Coronary artery (tissue), 2 donors: Measurements from ENCODE around the gene LURAP1L.

Source experiments
- DNase-seq: peaks from one replicate; pipeline ENCODE4 v3.0.0-alpha.2; 2017; ENCODE audit warnings: low spot score
- H3K27ac ChIP-seq, 2 donors: fragments of 200-600 bp; sonication (generic); one replicate each; pipeline ENCODE4 v1.5.1; 2016 to 2019
- H3K4me3 ChIP-seq: fragments of 200-600 bp; sonication (generic); 2 replicates; pipeline ENCODE4 v1.5.1; 2016; ENCODE audit warnings: mild to moderate bottlenecking, moderate library complexity
- TF ChIP-seq, protein P1 (sequence below): fragments of 200-600 bp; sonication (generic); IDR thresholded peaks from one replicate; pipeline ENCODE4 v1.5.1; 2019; ENCODE audit warnings: antibody characterized with exemption

The LURAP1L gene, protein sequence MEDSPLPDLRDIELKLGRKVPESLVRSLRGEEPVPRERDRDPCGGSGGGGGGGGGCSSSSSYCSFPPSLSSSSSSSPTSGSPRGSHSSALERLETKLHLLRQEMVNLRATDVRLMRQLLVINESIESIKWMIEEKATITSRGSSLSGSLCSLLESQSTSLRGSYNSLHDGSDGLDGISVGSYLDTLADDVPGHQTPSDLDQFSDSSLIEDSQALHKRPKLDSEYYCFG

DNA sequence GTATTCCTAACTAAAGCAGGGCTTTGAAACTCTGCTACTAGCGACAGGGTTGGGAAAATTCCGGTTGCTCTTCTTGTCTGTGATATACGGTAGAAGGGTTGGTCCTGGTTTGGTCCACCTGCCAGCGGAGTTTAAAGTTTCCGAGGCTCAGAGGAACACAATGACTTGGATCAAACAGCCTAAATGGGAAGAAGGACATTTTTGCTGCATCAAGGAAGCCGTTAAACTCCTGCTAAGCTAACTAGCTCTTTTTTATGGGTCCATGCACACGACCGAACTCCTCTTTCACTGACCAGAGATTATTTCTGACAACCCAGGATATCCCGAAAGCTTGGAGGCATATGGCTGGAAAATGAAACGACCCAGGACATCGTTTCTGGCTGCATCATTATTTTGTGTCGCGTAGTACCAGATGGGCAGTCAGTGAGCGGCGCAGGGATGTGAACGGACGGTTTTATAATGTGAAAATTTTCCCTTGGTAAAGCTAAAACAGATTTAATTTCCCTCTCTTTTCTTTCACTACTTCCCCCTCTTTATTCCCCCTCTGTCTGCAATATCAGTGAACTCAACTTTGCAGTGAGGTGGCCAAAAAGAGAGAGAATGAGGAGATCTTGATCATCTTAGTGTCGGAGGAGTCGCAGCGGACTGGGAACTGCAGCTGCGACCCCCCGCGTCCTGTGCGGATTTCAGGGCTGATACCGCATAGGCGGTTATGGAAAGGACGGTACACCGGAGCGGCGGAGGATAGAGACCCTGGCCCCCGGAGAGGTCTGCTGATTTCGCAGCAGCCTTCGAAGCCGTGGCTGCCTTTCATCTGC lies at the start of gene LURAP1L:
LURAP1L (plus strand) TSS at position 160 of the 818 bp plus-strand sequence. CDS start 696 bp downstream, outside the sequence.
- Histone ChIP-seq H3K27ac (peak within 1 kb of the TSS; percentile 92 to 97), H3K4me3 (peak within 1 kb of the TSS; percentile 86)
- DNase-seq = peak; percentile 75
- TF ChIP-seq, protein P1, sequence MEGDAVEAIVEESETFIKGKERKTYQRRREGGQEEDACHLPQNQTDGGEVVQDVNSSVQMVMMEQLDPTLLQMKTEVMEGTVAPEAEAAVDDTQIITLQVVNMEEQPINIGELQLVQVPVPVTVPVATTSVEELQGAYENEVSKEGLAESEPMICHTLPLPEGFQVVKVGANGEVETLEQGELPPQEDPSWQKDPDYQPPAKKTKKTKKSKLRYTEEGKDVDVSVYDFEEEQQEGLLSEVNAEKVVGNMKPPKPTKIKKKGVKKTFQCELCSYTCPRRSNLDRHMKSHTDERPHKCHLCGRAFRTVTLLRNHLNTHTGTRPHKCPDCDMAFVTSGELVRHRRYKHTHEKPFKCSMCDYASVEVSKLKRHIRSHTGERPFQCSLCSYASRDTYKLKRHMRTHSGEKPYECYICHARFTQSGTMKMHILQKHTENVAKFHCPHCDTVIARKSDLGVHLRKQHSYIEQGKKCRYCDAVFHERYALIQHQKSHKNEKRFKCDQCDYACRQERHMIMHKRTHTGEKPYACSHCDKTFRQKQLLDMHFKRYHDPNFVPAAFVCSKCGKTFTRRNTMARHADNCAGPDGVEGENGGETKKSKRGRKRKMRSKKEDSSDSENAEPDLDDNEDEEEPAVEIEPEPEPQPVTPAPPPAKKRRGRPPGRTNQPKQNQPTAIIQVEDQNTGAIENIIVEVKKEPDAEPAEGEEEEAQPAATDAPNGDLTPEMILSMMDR = no peak

DNA sequence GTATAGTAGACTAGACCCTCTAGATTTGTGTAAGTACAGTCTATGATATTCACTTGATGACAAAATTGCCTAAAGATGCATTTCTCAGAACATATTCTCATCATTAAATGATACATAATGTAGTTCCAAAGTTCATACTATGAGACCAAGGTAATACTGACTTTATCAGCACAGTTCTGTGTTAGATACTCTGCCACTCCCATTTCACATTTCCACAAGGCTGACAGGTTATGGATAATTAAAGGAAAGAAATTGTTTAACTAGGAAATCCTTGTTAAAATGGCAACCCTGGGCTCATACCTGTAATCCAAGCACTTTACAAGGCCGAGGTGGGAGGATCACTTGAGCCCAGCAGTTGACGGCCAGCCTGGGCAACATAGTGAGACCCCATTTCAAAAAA lies 48.0 kb upstream of the LURAP1L start:
- Histone ChIP-seq H3K27ac (no peak overlapping the region), H3K4me3 (no peak overlapping the region)
- no peak for DNase-seq
- TF ChIP-seq, protein P1 = no peak

DNA sequence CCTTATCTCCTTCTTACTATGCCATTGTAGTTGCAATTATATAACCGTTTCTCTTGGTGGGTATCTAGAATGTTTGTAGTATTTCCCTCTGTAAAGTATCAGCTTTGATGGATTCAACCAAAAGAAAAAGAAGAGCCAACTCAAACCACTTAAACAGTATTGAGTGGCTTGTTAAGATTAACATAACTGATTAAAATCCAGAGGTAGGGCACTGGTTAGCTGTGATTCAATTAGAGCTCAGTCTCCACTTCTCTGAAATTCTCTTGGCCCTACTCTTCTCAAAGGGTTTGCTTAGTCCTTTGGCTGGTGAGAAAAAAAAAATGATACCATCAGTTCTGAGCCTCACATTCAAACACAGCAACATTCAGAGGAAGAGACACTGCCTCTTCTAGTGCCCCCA lies 44.6 kb upstream of the LURAP1L start:
- H3K27ac ChIP-seq = no peak overlapping the region
- no peak overlapping the region for H3K4me3 ChIP-seq
- no peak for DNase-seq
- TF ChIP-seq, protein P1 = no peak

DNA sequence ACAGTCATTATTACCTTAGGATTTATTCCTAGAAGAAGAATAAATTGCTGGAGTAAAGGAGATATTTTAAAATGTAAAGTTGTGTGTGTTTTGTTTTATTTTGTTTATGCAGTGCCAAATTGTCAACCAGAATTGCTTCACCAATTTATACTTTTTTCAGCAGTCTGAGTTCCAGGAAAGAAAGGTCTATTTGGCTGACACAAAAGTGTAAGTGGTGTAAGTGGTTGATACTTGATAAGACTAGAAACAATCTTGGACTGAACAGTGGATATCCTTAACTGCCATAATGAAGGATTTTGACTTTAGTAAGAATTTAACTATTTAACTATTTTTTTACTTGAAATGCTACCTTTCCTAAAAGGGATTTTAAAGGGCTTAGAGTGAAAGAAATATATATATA lies 43.9 kb upstream of the LURAP1L start:
- Histone ChIP-seq H3K4me3 (no peak overlapping the region), H3K27ac (no peak overlapping the region)
- TF ChIP-seq, protein P1 = no peak
- DNase-seq = no peak

DNA sequence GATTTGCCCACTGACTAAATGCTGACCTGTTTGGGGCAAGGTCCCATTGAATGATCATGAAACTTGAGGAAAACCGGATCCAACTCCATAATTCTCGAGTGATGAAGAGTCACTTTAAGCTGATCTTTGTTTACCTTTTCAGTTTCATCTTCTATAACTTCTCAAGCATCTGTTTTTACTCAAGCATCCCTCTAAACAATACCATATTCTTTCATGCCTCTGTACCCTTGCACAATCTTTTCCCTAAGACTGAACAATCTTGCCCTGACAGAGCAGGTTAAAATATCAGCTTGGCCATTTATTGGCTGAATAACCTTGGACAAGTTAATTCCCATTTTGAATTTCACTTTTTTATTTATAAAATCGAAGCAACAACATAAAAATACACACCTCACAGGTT lies 41.8 kb upstream of the LURAP1L start:
- no peak for DNase-seq
- Histone ChIP-seq H3K27ac (no peak overlapping the region), H3K4me3 (no peak overlapping the region)
- TF ChIP-seq, protein P1 = no peak

DNA sequence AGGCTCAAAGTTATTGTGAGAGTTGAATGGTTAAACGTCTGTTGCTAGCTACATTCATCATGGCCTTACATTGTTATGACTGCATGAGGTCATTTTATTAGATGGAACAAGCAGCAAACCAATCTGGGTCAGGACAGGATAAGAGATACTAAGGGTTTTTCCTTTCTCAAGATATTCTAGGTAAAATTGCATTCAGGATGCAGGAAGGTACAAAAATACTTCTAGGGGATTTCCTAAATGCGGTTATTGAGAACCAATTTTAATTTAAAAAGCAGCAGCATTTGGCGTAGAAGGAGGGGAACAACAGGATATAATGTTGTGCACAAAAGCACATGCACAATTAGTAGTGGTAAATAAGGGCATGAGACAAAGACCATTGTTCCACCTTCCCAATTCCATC lies 39.2 kb upstream of the LURAP1L start:
- TF ChIP-seq, protein P1 = no peak
- H3K27ac ChIP-seq = no peak overlapping the region
- DNase-seq = no peak
- H3K4me3 ChIP-seq = no peak overlapping the region

DNA sequence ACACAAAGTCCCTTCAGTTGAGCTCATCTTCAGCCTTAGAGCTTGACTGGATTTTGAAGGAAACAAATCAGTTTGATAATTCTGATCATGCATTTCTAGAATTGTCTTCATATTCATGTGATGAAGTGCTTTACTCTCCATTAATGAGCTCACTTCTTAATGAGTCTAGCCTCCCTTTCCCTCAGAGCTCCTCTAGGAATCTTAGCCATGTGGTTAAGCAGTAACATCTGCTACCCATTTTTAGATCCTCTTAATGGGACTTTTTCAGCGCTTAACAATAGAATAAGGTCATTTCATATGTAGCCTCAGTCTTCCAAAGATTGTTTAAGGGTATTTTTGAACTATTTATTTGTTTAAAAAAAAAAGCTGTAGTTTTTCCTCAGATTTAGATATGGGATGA lies 36.9 kb upstream of the LURAP1L start:
- DNase-seq = no peak
- H3K27ac ChIP-seq = no peak overlapping the region
- TF ChIP-seq, protein P1 = no peak
- H3K4me3 ChIP-seq = no peak overlapping the region
